ENCODE measurements around the gene HOXA5.
A peak's percentile ranks its signal among the peaks of the same experiment; 100 is the strongest.

The HOXA5 gene

GRCh38 chr7:27182285-27182841 lies 38.9 kb upstream of the HOXA5 start:
- no peak for DNase-seq (ENCODE audit: low read depth)

GRCh38 chr7:27181795-27182275 lies 38.4 kb upstream of the HOXA5 start:
- DNase-seq (ENCODE audit: low read depth) = no peak

- DNase-seq (ENCODE audit: low read depth) = no peak
Observed at GRCh38 chr7:27180431-27181420, 37.2 kb upstream of the HOXA5 start.

- DNase-seq (ENCODE audit: low read depth) = peak; percentile 47
Observed at GRCh38 chr7:27179503-27180430, 36.3 kb upstream of the HOXA5 start.

GRCh38 chr7:27179030-27179429 lies 35.5 kb upstream of the HOXA5 start:
- no peak for DNase-seq (ENCODE audit: low read depth)

GRCh38 chr7:27178366-27178765 lies 34.9 kb upstream of the HOXA5 start:
- no peak for DNase-seq (ENCODE audit: low read depth)

- no peak for DNase-seq (ENCODE audit: low read depth)
Observed at GRCh38 chr7:27177795-27178320, 34.4 kb upstream of the HOXA5 start.

GRCh38 chr7:27176962-27177794 lies 33.7 kb upstream of the HOXA5 start:
- DNase-seq (ENCODE audit: low read depth) = no peak

GRCh38 chr7:27176524-27176845 lies 33.0 kb upstream of the HOXA5 start:
- no peak for DNase-seq (ENCODE audit: low read depth)

- DNase-seq (ENCODE audit: low read depth) = no peak
Observed at GRCh38 chr7:27175626-27176523, 32.4 kb upstream of the HOXA5 start.

GRCh38 chr7:27174874-27175625 lies 31.6 kb upstream of the HOXA5 start:
- no peak for DNase-seq (ENCODE audit: low read depth)

GRCh38 chr7:27173956-27174873 lies 30.7 kb upstream of the HOXA5 start, which contains the start of gene HOXA10:
Gene HOXA10, minus strand, starts transcription at chr7:27174320. Its CDS starts 14 bp downstream, at chr7:27174306.
- DNase-seq (ENCODE audit: low read depth) = no peak

- no peak for DNase-seq (ENCODE audit: low read depth)
Observed at GRCh38 chr7:27173511-27173955, 30.1 kb upstream of the HOXA5 start.

GRCh38 chr7:27172823-27173510 lies 29.5 kb upstream of the HOXA5 start:
- no peak for DNase-seq (ENCODE audit: low read depth)

- no peak for DNase-seq (ENCODE audit: low read depth)
Observed at GRCh38 chr7:27172315-27172774, 28.9 kb upstream of the HOXA5 start.

GRCh38 chr7:27171637-27172314 lies 28.3 kb upstream of the HOXA5 start:
- no peak for DNase-seq (ENCODE audit: low read depth)

GRCh38 chr7:27171325-27171636 lies 27.8 kb upstream of the HOXA5 start:
- DNase-seq (ENCODE audit: low read depth) = no peak

All from activated gamma-delta T cell treated with anti-CD3 and anti-CD28 coated beads, Interleukin-2, amount 50 U/mL, for 16 hours (primary cell).